ENCODE measurements around the gene SERPINE3. TPM values are rescaled to one million over a fixed set of nuclear protein-coding genes. Genes with fewer than 3 reads are reported as not detected.

SERPINE3 gene
- polyA plus RNA-seq, 1 donor (not counting 4 experiments of a cell fraction or from before 2014, with no cell fraction given) = not detected

DNA sequence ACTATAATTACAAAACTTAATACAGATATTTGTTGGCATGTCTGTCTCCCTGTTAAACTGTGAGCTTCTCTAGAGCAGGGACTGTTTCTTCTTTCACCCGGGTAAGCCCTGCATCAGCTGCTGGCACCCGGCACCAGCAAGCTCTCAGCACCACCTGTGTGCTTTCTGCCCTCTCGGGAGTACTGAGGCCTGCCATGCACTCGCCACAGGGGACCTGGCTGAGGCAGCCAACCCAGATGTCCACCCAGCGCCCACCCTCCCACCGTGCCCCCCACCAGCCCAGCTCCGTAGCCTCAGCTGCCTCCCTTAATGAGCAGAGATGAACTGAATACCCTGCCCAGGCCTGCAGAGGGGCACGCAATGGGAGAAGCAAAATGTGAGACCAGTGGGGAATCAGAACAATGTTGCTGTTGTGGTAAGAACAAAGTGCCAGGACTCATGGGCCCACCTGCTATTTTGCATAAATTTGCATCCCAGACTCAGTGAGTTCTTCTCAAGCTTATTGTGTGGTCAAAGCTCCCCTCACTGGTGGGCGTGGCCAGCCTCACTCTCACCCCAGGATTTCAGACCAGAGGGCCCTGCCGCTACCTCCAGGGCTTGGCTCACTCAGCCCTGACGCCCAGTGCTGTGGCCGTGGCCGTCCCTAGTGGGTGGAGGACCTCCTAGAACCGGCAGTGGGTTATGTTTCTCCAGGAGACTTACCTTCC is 14.6 kb upstream of the SERPINE3 start:
- Histone ChIP-seq H3K79me2 (ENCODE audit: control insufficient read depth, insufficient read depth, low read length) (no peaks in the 10 kb centered on the region), H2AFZ (ENCODE audit: control insufficient read depth, low read length) (no peak overlapping the region), H3K9me1 (ENCODE audit: control insufficient read depth, extremely low read depth, insufficient read depth, low read length) (no peaks in the 10 kb centered on the region), H3K9me3 (ENCODE audit: control insufficient read depth, low read depth, low read length) (no peaks in the 10 kb centered on the region), H3K4me3 (ENCODE audit: control insufficient read depth in 2 of 3, extremely low read depth in 1 of 3, insufficient read depth in 2 of 3, low read depth in 1 of 3, low read length in 3 of 3) (no peak overlapping the region), H3K9ac (ENCODE audit: control insufficient read depth, extremely low read depth, insufficient read depth, low read length) (no peak overlapping the region), H3K27ac (ENCODE audit: control insufficient read depth, insufficient read depth, low read length) (no peak overlapping the region), H4K20me1 (ENCODE audit: control insufficient read depth, extremely low read depth, insufficient read depth, low read length) (no peaks in the 10 kb centered on the region), H3K4me2 (ENCODE audit: control insufficient read depth, extremely low read depth, insufficient read depth, low read depth, low read length) (no peak overlapping the region), H3K36me3 (ENCODE audit: control insufficient read depth in 2 of 2, extremely low read depth in 1 of 2, insufficient read depth in 2 of 2, low read length in 2 of 2) (no peaks in the 10 kb centered on the region), H3K4me1 (ENCODE audit: control insufficient read depth, extremely low read depth, insufficient read depth, low read length) (no peaks in the 10 kb centered on the region), H3K27me3 (ENCODE audit: control insufficient read depth, extremely low read depth, insufficient read depth, low read length) (peaks cover 3% of the 10 kb centered on the region)
- FAIRE-seq = no peak
- no peak for TF ChIP-seq EZH2 (IDR thresholded peaks at IDR 0.05; ENCODE audit: low read length)
- no peak for TF ChIP-seq CTCF (optimal IDR thresholded peaks at IDR 0.05 in 1 of 3, IDR thresholded peaks at IDR 0.05 in 1 of 3, conservative IDR thresholded peaks at IDR 0.05 in 1 of 3; ENCODE audit: extremely low read depth in 1 of 3, insufficient read depth in 2 of 3, low read length in 3 of 3)
- dilution Hi-C loops (cut with MboI; ENCODE audit: extremely low pct_ligation_motif_present, low sequenced_read_pairs) = no loop called here
- no peak for DNase-seq (ENCODE audit: low read depth, low spot score)

- H3K9me1 ChIP-seq (ENCODE audit: control insufficient read depth, extremely low read depth, insufficient read depth, low read length) = no peaks in the 10 kb centered on the region
- H3K79me2 ChIP-seq (ENCODE audit: control insufficient read depth, insufficient read depth, low read length) = no peaks in the 10 kb centered on the region
- H3K4me3 ChIP-seq (ENCODE audit: control insufficient read depth in 2 of 3, extremely low read depth in 1 of 3, insufficient read depth in 2 of 3, low read depth in 1 of 3, low read length in 3 of 3) = no peak overlapping the region
- no peaks in the 10 kb centered on the region for H3K4me1 ChIP-seq (ENCODE audit: control insufficient read depth, extremely low read depth, insufficient read depth, low read length)
- no peak overlapping the region for H3K9ac ChIP-seq (ENCODE audit: control insufficient read depth, extremely low read depth, insufficient read depth, low read length)
- H4K20me1 ChIP-seq (ENCODE audit: control insufficient read depth, extremely low read depth, insufficient read depth, low read length) = no peaks in the 10 kb centered on the region
- DNase-seq (ENCODE audit: low read depth, low spot score) (no peak), FAIRE-seq (no peak)
- no peak overlapping the region for H3K4me2 ChIP-seq (ENCODE audit: control insufficient read depth, extremely low read depth, insufficient read depth, low read depth, low read length)
- H3K27me3 ChIP-seq (ENCODE audit: control insufficient read depth, extremely low read depth, insufficient read depth, low read length) = no peaks in the 10 kb centered on the region
- dilution Hi-C loops (cut with MboI; ENCODE audit: extremely low pct_ligation_motif_present, low sequenced_read_pairs) = no loop called here
- H2AFZ ChIP-seq (ENCODE audit: control insufficient read depth, low read length) = no peak overlapping the region
- H3K9me3 ChIP-seq (ENCODE audit: control insufficient read depth, low read depth, low read length) = no peaks in the 10 kb centered on the region
- no peaks in the 10 kb centered on the region for H3K36me3 ChIP-seq (ENCODE audit: control insufficient read depth in 2 of 2, extremely low read depth in 1 of 2, insufficient read depth in 2 of 2, low read length in 2 of 2)
- H3K27ac ChIP-seq (ENCODE audit: control insufficient read depth, insufficient read depth, low read length) = no peak overlapping the region
- TF ChIP-seq CTCF (optimal IDR thresholded peaks at IDR 0.05 in 1 of 3, IDR thresholded peaks at IDR 0.05 in 1 of 3, conservative IDR thresholded peaks at IDR 0.05 in 1 of 3; ENCODE audit: extremely low read depth in 1 of 3, insufficient read depth in 2 of 3, low read length in 3 of 3) (no peak), EZH2 (IDR thresholded peaks at IDR 0.05; ENCODE audit: low read length) (no peak)
These were observed 13.7 kb upstream of the SERPINE3 start for GRCh38 chr13:51325837-51326236.
